A673 (cell line): ENCODE measurements around the gene USP26.

ENCODE experiments used
- CTCF ChIP-seq: fragments of 300-800, 200-600 bp; sonication (generic); conservative IDR thresholded peaks from 2 replicates; pipeline ENCODE4 v1.5.1; 2017; ENCODE audit warnings: low read depth, mild to moderate bottlenecking, antibody characterized with exemption, low read length, moderate library complexity, mixed read lengths
- EZH2 ChIP-seq: fragments of 200-600 bp; sonication (generic); IDR thresholded peaks from 2 replicates; pipeline ENCODE4 v1.6.1; 2017; ENCODE audit warnings: borderline replicate concordance, low read depth, mild to moderate bottlenecking, mixed read lengths, antibody characterized with exemption, low read length; ENCODE audit not compliant: poor library complexity, severe bottlenecking

GRCh38 chrX:133120406-133120805, 23.5 kb upstream of the USP26 start:
- no peak for TF ChIP-seq CTCF
- no peak for TF ChIP-seq EZH2
